SK-N-MC (cell line): ENCODE data around the gene TTC28.

Source experiments
- EZH2 ChIP-seq: fragments of 200-600 bp; sonication (generic); IDR thresholded peaks from one replicate; pipeline ENCODE4 v1.6.1; 2017; ENCODE audit warnings: antibody characterized with exemption
- POLR2AphosphoS5 ChIP-seq: IDR thresholded peaks from 2 replicates; pipeline ENCODE4 v1.6.1; 2012; ENCODE audit warnings: mild to moderate bottlenecking, low read depth, low read length, borderline replicate concordance

- TF ChIP-seq POLR2AphosphoS5 (peak; percentile 49; the same call in 1 of the 2 replicates), EZH2 (no peak)
Observed at GRCh38 chr22:28443526-28443876, 236.1 kb downstream of the TTC28 start.
